ENCODE results near the gene CHST7. TPM values are rescaled to one million over a fixed set of nuclear protein-coding genes. Genes with fewer than 3 reads are reported as not detected.

The CHST7 gene
- polyA plus RNA-seq, 1 experiment: 2.1 TPM

DNA sequence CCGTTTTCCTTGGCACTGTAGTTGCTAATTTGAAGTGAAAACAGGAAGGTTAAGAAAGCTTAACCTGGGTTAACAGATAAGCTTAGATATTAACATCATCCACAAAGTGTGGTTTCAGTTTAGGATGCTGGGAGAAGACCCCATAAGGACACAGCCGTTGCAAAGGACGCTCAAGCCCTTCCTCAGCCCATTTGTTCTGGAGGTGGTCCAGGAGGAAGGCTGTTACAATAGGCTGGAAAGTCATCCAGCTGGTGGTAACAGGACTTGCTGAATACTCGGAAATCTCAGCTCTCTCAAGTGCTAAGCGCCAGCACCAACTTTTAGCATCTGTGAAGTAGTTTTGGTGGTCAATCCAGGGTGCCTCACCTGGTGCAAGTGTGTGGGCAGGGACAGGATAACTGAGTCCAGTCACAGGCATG is 14.2 kb downstream of the CHST7 start:
- CTCF ChIA-PET: no interaction called here
- peak overlapping the region; percentile 20; the same call in 1 of the 2 replicates for H3K4me3 ChIP-seq (ENCODE audit: low read depth, low read length)

GRCh38 chrX:46588263-46588662 is 14.7 kb downstream of the CHST7 start:
- CTCF ChIA-PET: no interaction called here
- H3K9me3 ChIP-seq (ENCODE audit: control insufficient read depth, insufficient read depth, low read length): no peaks in the 10 kb centered on the region
- H3K4me3 ChIP-seq (ENCODE audit: low read depth, low read length): no peak overlapping the region
- DNase-seq (ENCODE audit: low read depth, low spot score): no peak
- H3K27me3 ChIP-seq (ENCODE audit: control insufficient read depth, insufficient read depth, low read length): no peaks in the 10 kb centered on the region
- TF ChIP-seq, protein P1, sequence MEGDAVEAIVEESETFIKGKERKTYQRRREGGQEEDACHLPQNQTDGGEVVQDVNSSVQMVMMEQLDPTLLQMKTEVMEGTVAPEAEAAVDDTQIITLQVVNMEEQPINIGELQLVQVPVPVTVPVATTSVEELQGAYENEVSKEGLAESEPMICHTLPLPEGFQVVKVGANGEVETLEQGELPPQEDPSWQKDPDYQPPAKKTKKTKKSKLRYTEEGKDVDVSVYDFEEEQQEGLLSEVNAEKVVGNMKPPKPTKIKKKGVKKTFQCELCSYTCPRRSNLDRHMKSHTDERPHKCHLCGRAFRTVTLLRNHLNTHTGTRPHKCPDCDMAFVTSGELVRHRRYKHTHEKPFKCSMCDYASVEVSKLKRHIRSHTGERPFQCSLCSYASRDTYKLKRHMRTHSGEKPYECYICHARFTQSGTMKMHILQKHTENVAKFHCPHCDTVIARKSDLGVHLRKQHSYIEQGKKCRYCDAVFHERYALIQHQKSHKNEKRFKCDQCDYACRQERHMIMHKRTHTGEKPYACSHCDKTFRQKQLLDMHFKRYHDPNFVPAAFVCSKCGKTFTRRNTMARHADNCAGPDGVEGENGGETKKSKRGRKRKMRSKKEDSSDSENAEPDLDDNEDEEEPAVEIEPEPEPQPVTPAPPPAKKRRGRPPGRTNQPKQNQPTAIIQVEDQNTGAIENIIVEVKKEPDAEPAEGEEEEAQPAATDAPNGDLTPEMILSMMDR (IDR thresholded peaks at IDR 0.05; ENCODE audit: low read depth, low read length): no peak
- peak overlapping the region; percentile 65 for H3K27ac ChIP-seq (ENCODE audit: low read depth, low read length)
- POLR2A ChIA-PET: interaction anchor here (0.9 kb wide), 1 partner anchor 11 kb away, joined by 3 read pairs; no protein-coding TSS in a partner anchor

More for the DNA sequence above, 14.2 kb downstream of the CHST7 start:
- Histone ChIP-seq H3K27ac (ENCODE audit: low read depth, low read length) (peak overlapping the region; percentile 65), H3K27me3 (ENCODE audit: control insufficient read depth, insufficient read depth, low read length) (no peaks in the 10 kb centered on the region), H3K9me3 (ENCODE audit: control insufficient read depth, insufficient read depth, low read length) (no peaks in the 10 kb centered on the region)
- TF ChIP-seq, protein P1 (IDR thresholded peaks at IDR 0.05; ENCODE audit: low read depth, low read length): no peak
- no peak for DNase-seq (ENCODE audit: low read depth, low spot score)
- POLR2A ChIA-PET: interaction anchor here (0.9 kb wide), 1 partner anchor 11 kb away, joined by 3 read pairs; no protein-coding TSS in a partner anchor

- TF ChIP-seq, protein P1 (IDR thresholded peaks at IDR 0.05; ENCODE audit: low read depth, low read length): no peak
- CTCF ChIA-PET: interaction anchor here (0.6 to 1.3 kb wide), 2 partner anchors 9 to 35 kb away, joined by 3 to 4 read pairs; no protein-coding TSS in a partner anchor
- no peaks in the 10 kb centered on the region for H3K27me3 ChIP-seq (ENCODE audit: control insufficient read depth, insufficient read depth, low read length)
- no peak for DNase-seq (ENCODE audit: low read depth, low spot score)
- POLR2A ChIA-PET: no interaction called here
- H3K27ac ChIP-seq (ENCODE audit: low read depth, low read length): no peak overlapping the region
- no peaks in the 10 kb centered on the region for H3K9me3 ChIP-seq (ENCODE audit: control insufficient read depth, insufficient read depth, low read length)
- no peak overlapping the region for H3K4me3 ChIP-seq (ENCODE audit: low read depth, low read length)
Observed at GRCh38 chrX:46589977-46590723, 16.6 kb downstream of the CHST7 start.

GRCh38 chrX:46595084-46595483 is 21.5 kb downstream of the CHST7 start:
- DNase-seq (ENCODE audit: low read depth, low spot score): no peak
- Histone ChIP-seq H3K27me3 (ENCODE audit: control insufficient read depth, insufficient read depth, low read length) (no peaks in the 10 kb centered on the region), H3K9me3 (ENCODE audit: control insufficient read depth, insufficient read depth, low read length) (no peaks in the 10 kb centered on the region), H3K4me3 (ENCODE audit: low read depth, low read length) (no peak overlapping the region), H3K27ac (ENCODE audit: low read depth, low read length) (no peak overlapping the region)
- POLR2A ChIA-PET: no interaction called here
- TF ChIP-seq, protein P1 (IDR thresholded peaks at IDR 0.05; ENCODE audit: low read depth, low read length): no peak
- CTCF ChIA-PET: no interaction called here

- POLR2A ChIA-PET: no interaction called here
- CTCF ChIA-PET: no interaction called here
- no peak overlapping the region for H3K4me3 ChIP-seq (ENCODE audit: low read depth, low read length)
Observed at GRCh38 chrX:46597208-46597607, 23.6 kb downstream of the CHST7 start.

More at GRCh38 chrX:46597208-46597607, 23.6 kb downstream of the CHST7 start:
- no peak overlapping the region for H3K27ac ChIP-seq (ENCODE audit: low read depth, low read length)
- no peak for DNase-seq (ENCODE audit: low read depth, low spot score)
- TF ChIP-seq, protein P1 (IDR thresholded peaks at IDR 0.05; ENCODE audit: low read depth, low read length): no peak
- H3K27me3 ChIP-seq (ENCODE audit: control insufficient read depth, insufficient read depth, low read length): no peaks in the 10 kb centered on the region
- no peaks in the 10 kb centered on the region for H3K9me3 ChIP-seq (ENCODE audit: control insufficient read depth, insufficient read depth, low read length)
